Natural killer cell (primary cell): ENCODE data around the gene DUSP1. TPM values are rescaled to one million over a fixed set of nuclear protein-coding genes. Genes with fewer than 3 reads are reported as not detected.

Source experiments
- ATAC-seq, 3 donors: fragments of 150-1000 bp in 2 of 3; fragments of 200-7000 bp in 1 of 3; cut with Tn5 transposase; 1 replicate in 1 of 3; 2 replicates in 2 of 3; pipeline ENCODE4 v1.10.0; 2021; ENCODE audit warnings: mild to moderate bottlenecking in 2 of 3, moderate library complexity in 2 of 3
- DNase-seq, 2 donors: peaks; one replicate each; pipeline versions ENCODE4 v3.0.0 to v3.0.0-alpha.2; 2013 to 2021; ENCODE audit warnings: mixed read lengths in 1 of 2
- H3K27ac ChIP-seq: one replicate; pipeline ENCODE4 v1.5.1; 2013; ENCODE audit warnings: mild to moderate bottlenecking, low read length
- H3K27me3 ChIP-seq: one replicate; pipeline ENCODE4 v1.6.1; 2013; ENCODE audit warnings: low read length; ENCODE audit not compliant: control insufficient read depth, insufficient read depth
- H3K36me3 ChIP-seq: one replicate; pipeline ENCODE4 v1.6.1; 2013; ENCODE audit warnings: low read length; ENCODE audit not compliant: control insufficient read depth, insufficient read depth
- H3K4me1 ChIP-seq: one replicate; pipeline ENCODE4 v1.6.1; 2013; ENCODE audit warnings: low read length; ENCODE audit not compliant: control insufficient read depth, insufficient read depth
- H3K4me3 ChIP-seq: one replicate; pipeline ENCODE4 v1.5.1; 2013; ENCODE audit warnings: low read length
- H3K9me3 ChIP-seq: one replicate; pipeline ENCODE4 v1.6.1; 2013; ENCODE audit warnings: low read length; ENCODE audit not compliant: control insufficient read depth, insufficient read depth
- H3K27ac Mint-ChIP-seq, 2 donors: one replicate each; pipeline ENCODE4 v1.8.0; 2022; ENCODE audit warnings: mild to moderate bottlenecking in 2 of 2, mixed read lengths in 2 of 2, moderate library complexity in 1 of 2
- H3K27me3 Mint-ChIP-seq, 2 donors: one replicate each; pipeline ENCODE4 v1.8.0; 2022; ENCODE audit warnings: low read depth in 2 of 2, mixed read lengths in 2 of 2
- H3K36me3 Mint-ChIP-seq: one replicate; pipeline ENCODE4 v1.8.0; 2022; ENCODE audit warnings: mixed read lengths
- H3K4me1 Mint-ChIP-seq, 2 donors: one replicate each; pipeline ENCODE4 v1.8.0; 2022; ENCODE audit warnings: mixed read lengths in 2 of 2
- H3K4me3 Mint-ChIP-seq: one replicate; pipeline ENCODE4 v1.8.0; 2022; ENCODE audit warnings: mild to moderate bottlenecking, moderate library complexity, mixed read lengths
- H3K9me3 Mint-ChIP-seq, 2 donors: one replicate each; pipeline ENCODE4 v1.8.0; 2022; ENCODE audit warnings: mixed read lengths in 2 of 2
- CTCF ChIP-seq: fragments of 200-600 bp; IDR thresholded peaks from one replicate; pipeline ENCODE4 v1.8.0; 2022; ENCODE audit warnings: antibody characterized with exemption
- WGBS: methylation state at CpG from one replicate; pipeline ENCODE4 v1.1.7; 2013; ENCODE audit warnings: missing lambda C conversion rate; ENCODE audit not compliant: insufficient coverage; 5-methylcytosine and 5-hydroxymethylcytosine counted together
- intact Hi-C: fragments of 100-400 bp; cut with micrococcal nuclease; formaldehyde crosslinking; loops from one replicate; pipeline ENCODE4 v1.14.2; 2022
- total RNA-seq, 4 donors: library from RNA; stranded (reverse); fragments of 120-200 nt in 1 of 4; gene quantifications; one replicate each; pipeline versions ENCODE4 v1.2.3 to v1.2.4, GENCODE V29; 2013 to 2022

DUSP1 gene
- total RNA-seq, 3 donors from 2014 or later (not counting 1 experiment from before 2014, with no cell fraction given) = 1,579 to 2,725 (median 2,168) TPM

- Mint-ChIP-seq H3K4me1 (no peaks in the 10 kb centered on the region), H3K4me3 (no peak overlapping the region), H3K9me3 (no peaks in the 10 kb centered on the region), H3K27me3 (peaks cover 41 to 43% of the 10 kb centered on the region in 2 donors), H3K36me3 (no peaks in the 10 kb centered on the region), H3K27ac (no peak overlapping the region)
- ATAC-seq = no peak
- Histone ChIP-seq H3K4me3 (no peak overlapping the region), H3K4me1 (no peaks in the 10 kb centered on the region), H3K27ac (no peak overlapping the region), H3K36me3 (no peaks in the 10 kb centered on the region), H3K27me3 (peaks cover 3% of the 10 kb centered on the region), H3K9me3 (no peaks in the 10 kb centered on the region)
- no peak for TF ChIP-seq CTCF
- 90% methylated on average over 16 of the region's 16 CpGs for WGBS
- DNase-seq = no peak
- intact Hi-C loops = no loop called here
Observed at GRCh38 chr5:172730981-172731679, 39.9 kb downstream of the DUSP1 start.

GRCh38 chr5:172730222-172730621, 40.8 kb downstream of the DUSP1 start:
- Mint-ChIP-seq H3K27me3 (peaks cover 49 to 52% of the 10 kb centered on the region in 2 donors), H3K36me3 (no peaks in the 10 kb centered on the region), H3K9me3 (no peaks in the 10 kb centered on the region), H3K4me1 (no peaks in the 10 kb centered on the region), H3K4me3 (no peak overlapping the region), H3K27ac (no peak overlapping the region)
- Histone ChIP-seq H3K4me1 (no peaks in the 10 kb centered on the region), H3K36me3 (no peaks in the 10 kb centered on the region), H3K27me3 (peaks cover 9% of the 10 kb centered on the region), H3K9me3 (no peaks in the 10 kb centered on the region), H3K4me3 (no peak overlapping the region), H3K27ac (no peak overlapping the region)
- no peak for TF ChIP-seq CTCF
- ATAC-seq = no peak
- 94% methylated on average over 6 of the region's 6 CpGs for WGBS
- no peak for DNase-seq
- intact Hi-C loops = no loop called here

- Histone ChIP-seq H3K27ac (no peak overlapping the region), H3K4me3 (no peak overlapping the region), H3K27me3 (peaks cover 9% of the 10 kb centered on the region), H3K36me3 (no peaks in the 10 kb centered on the region), H3K9me3 (no peaks in the 10 kb centered on the region), H3K4me1 (no peaks in the 10 kb centered on the region)
- Mint-ChIP-seq H3K36me3 (no peaks in the 10 kb centered on the region), H3K27me3 (peaks cover 47 to 58% of the 10 kb centered on the region in 2 donors), H3K4me3 (no peak overlapping the region), H3K4me1 (no peaks in the 10 kb centered on the region), H3K9me3 (no peaks in the 10 kb centered on the region), H3K27ac (no peak overlapping the region)
- no peak for DNase-seq
- no peak for TF ChIP-seq CTCF
- ATAC-seq = no peak
- WGBS = 91% methylated on average over 13 of the region's 13 CpGs
- intact Hi-C loops = no loop called here
Observed at GRCh38 chr5:172729588-172729987, 41.4 kb downstream of the DUSP1 start.
